Iris pigment epithelial cell (primary cell): ENCODE results near the gene CPSF7.
"Not testable (repeated sequence)": the region's sequence is repeated elsewhere in the genome, so short reads cannot be mapped to it uniquely, and the experiment has no call there.

Experiments
- DNase-seq: peaks from one replicate; pipeline ENCODE4 v3.0.0-alpha.2; 2011; ENCODE audit warnings: low read depth

Gene CPSF7

DNA sequence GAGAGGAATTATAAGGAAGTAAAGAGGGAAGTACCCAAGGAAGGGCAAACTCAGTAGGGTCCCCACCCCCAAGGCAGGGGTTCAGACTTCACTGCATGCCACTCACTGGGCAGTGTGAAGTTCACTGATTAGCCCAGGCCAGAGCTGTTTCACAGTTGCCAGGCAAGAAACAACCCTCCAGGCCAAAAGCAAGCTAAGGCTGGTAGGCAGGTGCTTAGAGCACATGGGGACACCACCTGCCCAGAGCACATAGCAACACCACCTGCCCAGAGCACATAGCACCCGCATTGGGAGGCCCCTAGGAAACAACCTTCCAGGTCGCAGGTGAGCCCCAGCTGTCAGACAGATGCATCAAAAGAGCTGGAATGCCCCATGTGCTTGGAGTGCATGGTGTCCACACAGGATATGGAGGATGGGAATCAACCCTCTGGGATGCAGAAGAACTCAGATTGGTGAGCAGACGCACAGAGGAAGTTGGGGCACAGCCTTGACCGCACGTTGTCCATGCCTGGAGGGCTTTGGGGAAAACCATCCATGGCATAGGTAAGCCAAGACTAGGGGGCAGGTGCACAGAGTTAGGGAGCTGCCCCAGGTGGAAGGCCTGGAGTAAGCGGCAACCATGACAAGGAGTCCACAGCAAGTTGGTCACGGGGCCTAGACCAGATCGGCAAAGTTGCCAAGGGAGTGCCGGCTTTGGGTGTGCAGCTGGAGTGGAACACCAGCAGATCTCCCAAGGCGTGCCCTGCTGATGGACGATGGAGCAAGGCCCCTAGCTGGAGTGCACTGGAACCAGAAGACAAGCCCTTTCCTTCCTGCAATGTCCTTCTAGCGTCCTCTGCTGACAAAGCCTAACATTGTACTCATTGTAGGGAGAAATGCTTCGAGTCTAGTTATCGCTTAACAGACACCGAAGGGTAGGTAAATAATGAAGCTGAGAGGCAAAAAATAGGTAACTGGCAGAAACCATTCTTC is 45.2 kb downstream of the CPSF7 start:
- peak; percentile 35 for DNase-seq

DNA sequence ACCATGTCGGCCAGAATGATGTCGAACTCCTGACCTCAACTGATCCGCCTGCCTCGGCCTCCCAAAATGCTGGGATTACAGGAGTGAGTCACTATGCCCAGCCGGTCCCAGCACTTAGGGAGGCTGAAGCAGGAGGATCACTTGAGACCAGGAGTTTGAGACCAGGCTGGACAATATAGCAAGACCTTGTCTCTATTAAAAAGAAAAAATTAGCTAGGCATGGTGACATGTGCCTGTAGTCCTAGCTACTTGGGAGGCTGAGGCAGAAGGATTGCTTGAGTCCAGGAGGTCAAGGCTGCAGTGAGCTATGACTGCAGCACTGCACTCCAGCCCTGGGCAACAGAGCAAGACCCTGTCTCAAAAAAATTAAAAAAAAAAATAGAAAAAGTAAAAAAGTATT is 45.9 kb downstream of the CPSF7 start:
- not testable (repeated sequence) for DNase-seq

DNA sequence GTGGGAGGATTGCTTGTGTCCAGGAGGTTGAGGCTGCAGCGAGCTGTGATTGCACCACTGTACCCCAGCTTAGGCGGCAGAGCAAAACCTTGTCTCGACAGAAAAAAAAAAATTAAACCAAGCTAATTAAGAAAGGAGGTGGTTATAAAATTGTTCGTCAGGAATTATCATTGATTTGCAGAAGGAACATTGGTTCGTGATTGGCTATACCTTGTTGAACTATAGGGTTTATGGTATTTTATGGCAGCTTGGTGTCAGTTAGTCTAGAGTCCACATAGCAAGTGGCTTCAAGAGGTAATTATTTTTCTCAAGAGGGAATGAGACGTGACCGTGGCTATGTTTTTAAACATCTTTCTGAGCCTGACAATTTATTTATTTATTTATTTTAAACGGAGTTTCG is 48.9 kb downstream of the CPSF7 start:
- DNase-seq: no peak

DNA sequence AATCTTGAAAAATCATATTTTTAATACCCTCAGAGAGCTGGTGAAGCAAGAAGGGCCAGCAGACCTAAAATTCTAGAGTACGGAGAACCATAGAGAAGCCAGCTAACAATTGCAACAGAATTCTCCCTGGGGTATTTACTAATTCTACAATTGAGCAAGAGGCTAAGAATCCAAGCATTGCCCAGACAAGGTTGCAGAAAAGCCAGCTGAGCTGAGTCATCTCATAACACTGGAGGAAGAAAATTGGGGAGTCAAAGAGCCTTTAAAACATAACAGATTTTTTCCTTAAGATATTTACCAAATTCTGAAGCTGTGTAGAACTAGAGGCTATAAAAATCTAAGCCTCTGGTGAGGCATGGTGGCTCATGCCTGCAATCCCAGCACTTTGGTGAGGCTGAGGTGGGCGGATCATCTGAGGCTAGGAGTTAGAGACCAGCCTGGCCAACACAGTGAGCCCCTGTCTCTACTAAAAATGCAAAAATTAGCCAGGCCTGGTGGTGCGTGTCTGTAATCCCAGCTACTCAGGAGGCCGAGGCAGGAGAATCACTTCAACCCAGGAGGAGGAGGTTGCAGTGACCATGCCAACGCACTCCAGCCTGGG is 51.0 kb downstream of the CPSF7 start:
- peak; percentile 96 for DNase-seq

DNA sequence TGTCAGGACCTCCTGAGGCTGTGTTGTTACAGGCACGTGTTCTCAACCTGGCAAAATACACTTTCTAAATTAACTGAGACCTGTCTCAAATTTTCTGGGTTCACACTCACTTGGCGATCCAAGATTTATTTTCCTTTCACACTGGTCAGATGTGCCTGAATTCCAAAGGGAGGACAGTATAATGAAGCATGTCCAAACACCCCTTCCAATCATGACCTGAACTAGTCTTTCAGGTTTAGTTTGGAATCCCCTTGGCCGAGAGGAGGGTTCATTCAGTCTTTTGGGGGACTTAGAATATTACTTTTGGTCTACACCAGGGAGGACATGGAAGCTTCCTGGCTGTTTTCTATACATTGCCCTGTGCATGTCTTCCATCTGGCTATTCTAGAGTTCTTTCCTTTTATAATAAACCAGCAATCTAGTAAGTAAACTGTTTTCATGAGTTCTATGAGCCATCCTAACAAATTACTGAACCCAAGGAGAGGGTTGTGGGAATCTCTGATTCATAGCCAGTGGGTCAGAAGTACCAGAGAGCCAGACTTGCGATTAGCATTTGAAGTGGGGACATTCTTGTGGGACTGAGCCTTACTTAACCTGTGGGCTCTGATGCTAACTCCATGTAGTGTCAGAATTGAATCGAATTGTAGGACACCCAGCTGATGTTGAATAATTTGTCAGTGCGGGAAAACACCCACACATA is 52.2 kb downstream of the CPSF7 start:
- peak; percentile 78 for DNase-seq

DNA sequence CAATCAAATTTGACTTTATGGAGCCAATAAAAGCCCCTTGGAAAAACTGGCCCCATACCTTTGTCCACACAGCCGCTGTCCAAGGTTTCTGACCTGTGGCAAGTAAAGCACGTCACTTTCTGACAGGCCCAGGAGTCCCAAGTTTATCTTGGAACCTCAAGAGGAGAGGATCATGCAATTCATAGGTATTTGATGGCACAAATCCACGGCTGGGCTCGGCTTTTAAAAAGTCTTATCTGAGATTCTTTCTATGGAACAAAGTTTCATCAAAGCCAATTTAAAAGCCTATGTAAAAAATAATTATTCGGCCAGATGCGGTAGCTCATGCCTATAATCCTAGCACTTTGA is 54.0 kb downstream of the CPSF7 start:
- DNase-seq: no peak

DNA sequence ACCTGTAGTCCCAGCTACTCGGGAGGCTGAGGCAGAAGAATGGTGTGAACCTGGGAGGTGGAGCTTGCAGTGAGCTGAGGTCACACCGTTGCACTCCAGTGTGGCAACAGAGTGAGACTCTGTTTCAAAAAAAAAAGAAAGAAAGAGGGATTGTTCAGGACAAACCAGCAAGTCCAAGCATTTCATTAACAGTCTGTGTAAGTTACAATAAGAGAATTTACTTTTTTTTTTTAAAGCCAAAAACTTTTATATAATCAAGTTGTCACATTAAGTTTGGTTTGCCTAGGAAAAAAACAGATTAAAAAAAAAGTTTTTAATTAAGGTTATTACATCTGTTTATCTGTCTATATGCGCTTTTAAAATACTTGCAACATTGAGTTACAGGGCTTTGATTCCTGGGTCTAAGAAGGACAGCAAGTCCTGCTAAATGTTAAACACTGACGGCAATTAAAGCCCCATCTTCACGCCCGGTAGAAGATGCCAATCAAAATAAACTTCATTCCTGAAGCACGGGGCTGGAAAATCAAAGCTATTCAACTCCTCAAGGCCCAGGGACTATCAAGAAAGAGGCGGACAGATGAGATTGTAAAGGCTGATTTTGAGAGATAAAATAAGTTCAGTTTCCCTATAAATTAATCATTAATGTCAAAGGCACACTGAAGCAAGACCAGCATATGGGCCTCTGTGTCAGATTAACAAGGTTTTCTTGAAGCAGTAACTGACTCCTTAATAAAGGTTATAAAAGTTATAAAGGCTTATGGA is 56.9 kb downstream of the CPSF7 start:
- no peak for DNase-seq

DNA sequence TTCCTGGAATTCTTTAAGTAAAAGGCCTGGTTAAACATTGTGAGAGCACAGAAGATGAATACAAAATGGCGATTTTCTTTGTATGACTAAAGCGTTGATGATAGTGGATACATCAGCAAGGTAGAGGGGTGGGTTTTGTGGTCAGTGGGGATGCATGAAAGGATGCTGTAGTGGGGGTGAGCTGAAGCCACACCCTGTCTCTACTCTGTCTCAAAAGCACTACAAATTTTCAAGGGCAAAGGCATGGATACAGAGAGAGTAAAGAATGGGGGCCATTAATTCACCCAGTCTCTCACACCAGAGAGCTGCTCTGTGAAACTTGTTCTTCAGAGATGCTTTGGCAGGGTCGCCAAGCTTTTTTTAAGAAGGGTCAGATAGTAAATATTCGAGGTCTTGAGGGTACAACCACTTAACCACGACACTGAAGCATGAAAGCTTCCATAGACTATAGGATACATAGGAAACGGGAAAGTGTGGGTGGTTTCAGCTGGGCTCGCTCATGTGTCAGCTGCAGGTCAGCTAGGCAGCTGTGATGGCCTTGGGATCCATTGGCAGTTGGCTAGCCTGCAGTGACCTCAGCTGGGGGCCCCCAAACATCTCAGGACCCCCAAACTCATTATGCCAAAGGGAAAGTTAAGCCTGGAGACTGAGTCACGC is 59.3 kb downstream of the CPSF7 start:
- no peak for DNase-seq

DNA sequence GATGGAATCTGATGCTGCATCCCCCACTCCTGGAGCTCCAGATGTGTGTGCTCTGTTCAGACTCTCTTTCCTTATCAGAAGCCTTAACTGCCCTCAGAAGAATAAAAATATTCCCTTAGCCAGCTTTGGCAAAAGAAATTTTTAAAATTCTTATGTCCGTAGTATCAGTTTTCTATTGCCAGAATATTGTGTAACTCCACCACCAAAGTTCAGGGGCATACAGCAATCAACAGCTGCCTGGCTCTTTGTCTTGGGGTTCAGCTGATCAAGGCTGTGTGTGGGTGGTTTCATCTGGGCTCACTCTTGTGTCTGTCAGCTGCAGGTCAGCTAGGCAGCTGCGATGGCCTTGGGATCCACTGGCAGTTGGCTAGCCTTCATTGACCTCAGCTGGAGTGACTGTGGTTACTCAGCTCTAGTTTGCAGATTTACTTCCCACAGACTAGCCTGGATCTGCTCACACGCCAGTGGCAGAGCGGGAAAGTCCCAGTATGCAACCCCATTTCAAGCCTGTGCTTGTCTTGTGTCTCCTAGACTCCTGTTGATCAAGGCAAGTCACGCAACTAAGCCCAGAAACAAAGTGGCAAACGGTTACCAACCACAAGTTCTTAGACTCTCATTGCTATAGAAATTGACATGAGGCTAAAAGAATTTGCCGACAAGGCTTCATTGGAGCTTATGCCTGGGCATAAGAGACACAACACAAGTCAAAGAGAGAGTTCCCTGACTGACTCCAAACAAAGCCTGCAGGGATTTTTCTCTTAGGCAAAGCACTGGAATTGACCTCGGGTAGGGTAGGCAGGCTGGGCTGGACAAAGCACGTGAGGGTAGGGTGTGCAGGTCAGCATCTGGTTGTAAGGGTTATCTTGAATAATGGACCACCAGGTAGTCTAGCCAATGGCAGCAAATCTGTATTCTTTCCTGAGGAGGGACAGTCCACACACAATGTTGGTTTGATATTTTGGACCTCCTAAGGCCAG is 60.1 kb downstream of the CPSF7 start:
- DNase-seq: peak; percentile 94

DNA sequence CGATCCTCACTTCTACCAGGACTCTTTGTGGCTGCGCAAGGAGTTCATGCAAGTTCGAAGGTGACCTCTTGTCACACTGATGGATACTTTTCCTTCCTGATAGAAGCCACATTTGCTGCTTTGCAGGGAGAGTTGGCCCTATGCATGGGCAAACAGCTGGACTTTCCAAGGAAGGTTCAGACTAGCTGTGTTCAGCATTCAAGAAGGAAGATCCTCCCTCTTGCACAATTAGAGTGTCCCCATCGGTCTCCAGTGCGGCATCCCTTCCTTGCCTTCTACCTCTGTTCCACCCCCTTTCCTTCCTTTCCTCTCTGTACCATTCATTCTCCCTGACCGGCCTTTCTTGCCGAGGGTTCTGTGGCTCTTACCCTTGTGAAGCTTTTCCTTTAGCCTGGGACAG is 61.1 kb downstream of the CPSF7 start:
- DNase-seq: no peak

DNA sequence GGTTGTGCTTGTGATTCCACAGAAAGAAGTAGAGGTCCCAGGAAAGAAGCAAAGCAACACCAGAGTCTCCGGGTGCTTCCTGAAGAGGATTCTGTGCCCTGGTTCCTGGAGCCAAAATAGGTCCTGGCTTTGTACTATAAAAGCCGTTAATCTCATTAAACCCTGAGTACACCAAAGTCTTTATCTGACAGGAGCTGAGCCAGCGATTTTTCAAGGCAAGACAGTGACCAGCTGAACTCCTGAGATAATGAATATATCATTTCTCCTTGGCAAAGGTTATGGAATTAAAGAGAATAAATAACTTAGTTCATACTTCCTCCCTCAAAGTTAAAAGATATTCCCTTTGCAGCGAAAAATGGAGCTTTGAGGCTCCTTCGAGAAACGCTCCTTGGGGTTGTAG is 62.4 kb downstream of the CPSF7 start:
- DNase-seq: no peak

DNA sequence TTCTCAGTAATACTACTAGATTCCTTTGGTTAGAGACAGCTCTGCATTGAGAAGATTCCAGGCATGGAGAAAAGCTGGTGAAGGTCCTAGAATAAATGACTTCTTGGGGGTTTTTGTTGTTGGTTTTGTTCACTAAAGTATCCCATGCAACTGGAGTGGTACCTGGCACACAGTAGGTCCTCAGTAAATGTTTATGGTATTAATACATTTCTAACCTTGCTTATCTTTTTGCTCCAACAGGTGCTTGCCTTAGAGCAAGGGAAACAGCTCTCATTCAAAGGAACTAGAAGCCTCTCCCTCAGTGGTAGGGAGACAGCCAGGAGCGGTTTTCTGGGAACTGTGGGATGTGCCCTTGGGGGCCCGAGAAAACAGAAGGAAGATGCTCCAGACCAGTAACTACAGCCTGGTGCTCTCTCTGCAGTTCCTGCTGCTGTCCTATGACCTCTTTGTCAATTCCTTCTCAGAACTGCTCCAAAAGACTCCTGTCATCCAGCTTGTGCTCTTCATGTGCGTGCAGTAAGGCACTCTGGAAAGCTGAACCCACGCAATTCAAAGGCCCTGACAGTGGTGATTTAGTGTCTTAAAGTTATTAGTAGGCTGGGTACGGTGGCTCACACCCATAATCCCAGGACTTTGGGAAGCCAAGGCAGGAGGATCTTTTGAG is 65.6 kb downstream of the CPSF7 start:
- DNase-seq: no peak

DNA sequence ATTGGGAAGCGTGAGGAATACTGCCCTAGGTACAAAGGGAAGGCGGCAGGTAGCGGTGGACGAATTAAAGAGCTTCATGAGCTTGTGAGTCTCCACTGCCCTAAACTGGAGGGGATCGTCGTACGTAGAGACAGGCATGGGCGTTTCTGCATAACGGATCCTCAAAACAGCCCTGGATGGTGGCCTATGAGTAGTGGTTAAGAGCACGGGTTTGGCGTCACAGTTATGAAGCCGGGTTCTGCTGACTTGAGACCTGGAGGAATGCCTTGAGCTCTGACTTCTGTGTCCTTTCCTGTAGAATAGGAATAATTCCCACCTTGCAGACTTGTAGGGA is 67.3 kb downstream of the CPSF7 start:
- DNase-seq: peak; percentile 76

DNA sequence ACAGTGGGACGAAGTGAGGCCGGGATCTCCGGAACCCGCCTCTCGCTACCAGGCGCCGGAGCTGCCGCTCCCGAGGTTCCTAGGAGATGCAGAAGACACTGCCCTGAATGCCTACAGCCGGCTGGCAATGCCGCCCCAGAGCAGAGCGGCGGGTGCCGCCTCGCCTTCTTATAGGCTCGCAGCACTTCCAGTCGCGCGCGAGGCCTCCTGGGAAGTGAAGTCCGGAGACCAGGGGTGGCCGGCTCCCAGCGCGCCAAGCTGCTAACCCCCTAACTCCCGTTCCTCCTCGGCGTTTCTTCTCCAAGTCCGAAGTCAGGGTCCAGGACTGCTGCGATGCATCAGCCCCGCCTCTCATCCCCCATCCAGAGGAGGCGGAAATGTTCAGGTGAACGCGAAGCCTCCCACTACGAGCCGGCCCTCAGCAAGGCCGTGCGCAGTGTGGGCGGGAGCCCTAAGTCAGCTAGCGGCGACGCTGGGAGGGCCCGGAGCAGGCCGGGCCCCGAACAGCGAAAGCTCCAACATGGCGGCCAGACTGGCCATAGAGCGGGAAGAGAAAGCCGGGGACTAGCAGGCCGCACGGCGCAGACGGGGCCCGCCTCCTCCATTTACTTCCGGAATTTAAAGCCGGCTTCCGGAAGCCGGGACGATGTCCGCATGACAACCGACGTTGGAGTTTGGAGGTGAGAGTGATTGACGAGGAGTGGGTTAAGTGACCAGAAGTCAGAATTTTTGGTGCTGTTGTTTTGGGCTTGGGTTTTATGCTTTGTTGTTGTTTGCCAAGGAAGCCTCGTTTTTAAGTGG is 67.8 kb downstream of the CPSF7 start, which contains the start of the genes CYB561A3 and TMEM138:
Gene CYB561A3, minus strand, starts transcription at position 142 of the 801 bp plus-strand sequence. CDS start 5,169 bp downstream, outside the sequence.
Gene TMEM138, plus strand, starts transcription at position 634 of the 801 bp plus-strand sequence. CDS start 2,017 bp downstream, outside the sequence.
- peak; percentile 94 for DNase-seq

DNA sequence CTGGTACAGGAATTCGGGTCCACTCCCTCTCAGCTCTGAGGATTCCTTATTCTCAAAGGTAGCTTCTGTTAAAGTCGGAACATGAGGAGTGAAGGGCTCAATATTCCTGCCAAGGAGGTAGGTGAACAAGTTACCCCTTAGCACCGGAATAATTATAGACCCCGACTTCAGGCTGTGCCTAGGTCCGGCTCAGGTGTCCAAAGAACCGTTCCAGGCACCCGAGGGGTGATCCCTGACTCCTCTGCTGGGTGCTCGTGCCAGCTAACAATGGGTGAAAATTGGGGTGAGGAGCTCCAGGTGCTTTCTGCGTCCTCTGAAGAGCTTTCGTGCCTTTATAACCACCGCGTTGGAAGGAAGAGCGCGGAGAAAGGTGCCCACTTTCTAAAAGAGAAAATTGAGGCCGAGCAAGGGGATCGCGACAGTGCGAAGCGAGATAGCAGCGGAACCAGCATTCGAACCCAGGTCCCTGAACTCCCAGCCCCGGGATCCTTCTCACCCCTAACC is 68.5 kb downstream of the CPSF7 start:
- DNase-seq: no peak

DNA sequence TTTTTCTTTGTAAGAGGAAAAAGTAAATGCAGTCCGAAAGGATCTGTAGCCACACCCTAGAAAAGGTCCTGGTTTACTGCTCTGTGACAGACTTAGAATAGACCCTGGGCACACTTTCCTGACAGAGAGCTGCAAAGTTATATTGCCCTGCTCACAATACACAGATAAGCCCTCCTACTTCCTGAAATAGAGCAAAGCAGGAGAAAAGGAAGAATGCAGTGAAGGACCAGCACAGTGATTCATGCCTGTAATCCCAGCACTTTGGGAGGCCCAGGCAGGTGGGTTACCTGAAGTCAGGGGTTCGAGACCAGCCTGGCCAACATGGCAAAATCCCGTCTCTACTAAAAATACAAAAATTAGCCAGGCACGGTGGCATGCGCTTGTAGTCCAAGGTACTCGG is 70.3 kb downstream of the CPSF7 start:
- DNase-seq: no peak

DNA sequence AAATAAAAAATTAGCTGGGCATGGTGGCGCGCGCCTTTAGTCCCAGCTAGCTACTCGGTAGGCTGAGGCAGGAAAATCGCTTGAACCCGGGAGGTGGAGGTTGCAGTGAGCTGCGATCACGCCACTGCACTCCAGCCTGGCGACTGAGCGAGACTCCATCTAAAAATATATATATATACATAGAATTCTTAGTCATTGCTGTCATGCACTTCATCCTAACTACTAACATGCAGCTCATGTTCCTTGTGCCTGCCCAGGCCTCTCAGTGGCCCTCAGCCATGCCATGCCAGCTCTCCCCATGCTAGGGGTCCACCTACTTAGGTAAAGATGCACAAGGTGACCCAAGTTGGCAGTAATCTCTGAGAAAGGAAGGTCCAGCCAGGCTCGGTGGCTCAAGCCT is 71.2 kb downstream of the CPSF7 start:
- DNase-seq: no peak

DNA sequence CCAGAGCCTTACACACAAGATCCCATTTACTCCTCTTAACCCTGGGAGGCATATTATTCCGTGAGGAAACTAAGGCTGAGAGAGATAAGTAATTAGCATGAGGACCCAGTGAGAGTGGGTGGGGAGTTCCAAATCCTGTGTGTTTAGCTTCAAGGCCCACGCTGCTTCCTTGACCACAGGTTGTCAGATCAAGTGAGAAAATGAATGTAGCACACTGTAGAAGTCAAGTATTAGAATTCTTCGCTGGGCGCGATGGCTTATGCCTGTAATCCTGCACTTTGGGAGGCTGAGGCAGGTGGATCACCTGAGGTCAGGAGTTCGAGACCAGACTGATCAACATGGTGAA is 71.9 kb downstream of the CPSF7 start:
- DNase-seq: no peak
